Left lung (tissue), 10 donors: ENCODE measurements around the gene ARCN1. TPM values are rescaled to one million over a fixed set of nuclear protein-coding genes. Genes with fewer than 3 reads are reported as not detected.
"Not testable (repeated sequence)": the region's sequence is repeated elsewhere in the genome, so short reads cannot be mapped to it uniquely, and the experiment has no call there.

ENCODE experiments used
- ATAC-seq: fragments of 200-7000 bp; cut with Tn5 transposase; one replicate; pipeline ENCODE4 v1.9.1; 2020; ENCODE audit warnings: moderate library complexity
- DNase-seq, 4 donors: peaks; one replicate each; pipeline ENCODE4 v3.0.0-alpha.2; 2013 to 2020
- H3K27ac ChIP-seq, 2 donors: fragments of 200-600 bp; sonication (generic) in 1 of 2; one replicate each; pipeline versions ENCODE4 v1.5.0 to v1.8.0; 2020 to 2021
- H3K27me3 ChIP-seq, 2 donors: fragments of 200-600 bp; sonication (generic) in 1 of 2; one replicate each; pipeline versions ENCODE4 v1.5.0 to v1.8.0; 2020 to 2021
- H3K36me3 ChIP-seq, 2 donors: fragments of 200-600 bp; sonication (generic) in 1 of 2; one replicate each; pipeline versions ENCODE4 v1.5.0 to v1.8.0; 2020 to 2021
- H3K4me1 ChIP-seq, 2 donors: fragments of 200-600 bp; one replicate each; pipeline ENCODE4 v1.8.0; 2021
- H3K4me3 ChIP-seq, 2 donors: fragments of 200-600 bp; sonication (generic) in 1 of 2; one replicate each; pipeline versions ENCODE4 v1.5.0 to v1.8.0; 2020 to 2021; ENCODE audit warnings: mild to moderate bottlenecking in 1 of 2
- H3K9me3 ChIP-seq, 2 donors: fragments of 200-600 bp; sonication (generic) in 1 of 2; one replicate each; pipeline versions ENCODE4 v1.5.0 to v1.8.0; 2020 to 2021
- intact Hi-C, 2 donors: fragments of 100-400 bp; cut with DNase I; formaldehyde crosslinking; loops; one replicate each; pipeline versions ENCODE4 v1.11.2 to v1.14.2; 2022
- polyA plus RNA-seq, 6 donors: library from polyadenylated mRNA; unstranded; fragments of 120-200 nt; gene quantifications; one replicate each; pipeline ENCODE4 v1.2.1, GENCODE V29; 2013; ENCODE audit not compliant: insufficient read length in 6 of 6
- total RNA-seq, 2 donors: library from RNA; stranded (reverse); fragmentation: NEBNext Ultra II Directional; extraction: Animal tissue kit (Norgen Biotek cat#: 25700); gene quantifications; one replicate each; pipeline ENCODE4 v1.2.1, GENCODE V29; 2021
- TF ChIP-seq, protein P1 (sequence below), 2 donors: fragments of 200-600 bp; sonication (generic) in 1 of 2; IDR thresholded peaks; one replicate each; pipeline versions ENCODE4 v1.5.0 to v1.8.0; 2021; ENCODE audit warnings: antibody characterized with exemption in 2 of 2
- donor health status: DM: no; HTN: yes; CAD: no.
- donor health status: DM: no; HTN: no; CAD: no.

The ARCN1 gene
- total and polyA plus RNA-seq, 8 donors, result 141 to 171 (median 166) TPM

DNA sequence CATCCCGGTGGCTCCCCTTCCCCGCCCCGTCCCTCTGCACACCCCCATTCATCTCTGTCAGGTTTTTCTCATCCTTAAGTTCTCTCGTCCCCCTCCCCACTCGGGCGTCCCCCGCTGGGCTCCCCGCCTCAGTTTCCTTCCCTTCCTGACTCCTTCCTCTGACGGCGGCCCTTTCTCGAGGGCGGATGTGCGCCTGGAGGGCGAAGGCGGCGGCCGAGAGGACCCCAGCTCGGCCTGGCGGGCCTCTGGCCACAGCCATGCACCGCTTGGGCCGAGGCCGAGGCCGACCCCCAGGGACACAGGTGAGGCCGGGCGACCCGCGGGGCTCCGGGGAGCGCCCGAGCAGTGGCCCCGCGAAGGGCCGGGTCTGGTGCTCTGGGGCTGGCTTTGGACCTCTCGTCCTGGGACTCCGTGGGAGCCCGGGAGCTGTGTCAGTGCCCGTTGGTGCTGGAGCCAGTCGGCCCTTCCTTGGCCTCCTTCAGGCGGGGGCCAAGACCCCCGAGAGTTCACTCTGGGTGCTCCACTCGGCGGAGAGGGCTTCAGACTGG lies 38.1 kb downstream of the ARCN1 start:
- intact Hi-C loops, result no loop called here

DNA sequence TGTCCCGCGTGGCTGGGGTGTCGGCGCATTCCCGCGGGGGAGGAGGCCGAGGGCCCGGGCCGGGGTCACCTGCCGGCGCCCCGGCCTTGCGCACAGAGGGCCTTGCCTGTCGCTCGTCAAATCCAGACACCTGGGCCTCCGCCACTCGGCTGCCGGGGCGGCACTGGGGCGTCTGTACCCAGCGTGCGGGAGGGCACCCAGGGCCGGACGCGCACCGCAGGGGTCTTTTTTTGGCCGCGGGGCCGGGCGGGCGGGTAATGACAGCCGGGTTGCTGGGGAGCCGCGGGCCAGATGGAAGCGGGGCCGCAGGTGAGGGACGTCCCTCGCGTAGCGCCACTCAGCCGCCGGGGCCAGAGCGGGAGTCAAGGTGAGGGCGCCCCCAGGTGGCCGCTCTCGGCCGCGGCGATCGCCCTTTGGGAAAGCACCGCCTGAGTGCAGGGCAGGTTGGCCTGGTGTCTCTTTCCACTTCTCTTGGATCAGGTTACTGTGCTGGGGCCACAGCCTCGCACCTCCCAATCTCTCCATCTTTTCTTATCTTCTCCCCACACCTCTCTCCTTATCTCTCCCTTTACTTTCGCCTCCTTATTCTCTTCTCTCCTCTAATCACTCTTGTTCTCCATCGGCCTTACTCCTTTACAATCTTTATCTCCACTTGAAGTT lies 38.7 kb downstream of the ARCN1 start:
- Histone ChIP-seq H3K27ac (peak overlapping the region; percentile 83 to 84), H3K27me3 (peaks cover 4 to 61% of the 10 kb centered on the region in 2 donors), H3K9me3 (no peaks in the 10 kb centered on the region), H3K4me1 (peaks cover 12 to 53% of the 10 kb centered on the region in 2 donors), H3K4me3 (peak overlapping the region; percentile 53 to 60), H3K36me3 (peaks cover 0 to 16% of the 10 kb centered on the region in 2 donors)
- TF ChIP-seq, protein P1, sequence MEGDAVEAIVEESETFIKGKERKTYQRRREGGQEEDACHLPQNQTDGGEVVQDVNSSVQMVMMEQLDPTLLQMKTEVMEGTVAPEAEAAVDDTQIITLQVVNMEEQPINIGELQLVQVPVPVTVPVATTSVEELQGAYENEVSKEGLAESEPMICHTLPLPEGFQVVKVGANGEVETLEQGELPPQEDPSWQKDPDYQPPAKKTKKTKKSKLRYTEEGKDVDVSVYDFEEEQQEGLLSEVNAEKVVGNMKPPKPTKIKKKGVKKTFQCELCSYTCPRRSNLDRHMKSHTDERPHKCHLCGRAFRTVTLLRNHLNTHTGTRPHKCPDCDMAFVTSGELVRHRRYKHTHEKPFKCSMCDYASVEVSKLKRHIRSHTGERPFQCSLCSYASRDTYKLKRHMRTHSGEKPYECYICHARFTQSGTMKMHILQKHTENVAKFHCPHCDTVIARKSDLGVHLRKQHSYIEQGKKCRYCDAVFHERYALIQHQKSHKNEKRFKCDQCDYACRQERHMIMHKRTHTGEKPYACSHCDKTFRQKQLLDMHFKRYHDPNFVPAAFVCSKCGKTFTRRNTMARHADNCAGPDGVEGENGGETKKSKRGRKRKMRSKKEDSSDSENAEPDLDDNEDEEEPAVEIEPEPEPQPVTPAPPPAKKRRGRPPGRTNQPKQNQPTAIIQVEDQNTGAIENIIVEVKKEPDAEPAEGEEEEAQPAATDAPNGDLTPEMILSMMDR (IDR thresholded peaks at IDR 0.05), result peak; percentile 88 to 95
- intact Hi-C loops, result no loop called here
- ATAC-seq, result peak; percentile 78
- peak in 3 of 4 donors; percentile 82 to 94 (median 83) for DNase-seq

More for the DNA sequence above, 38.1 kb downstream of the ARCN1 start:
- no peaks in the 10 kb centered on the region for H3K9me3 ChIP-seq
- peaks cover 12 to 59% of the 10 kb centered on the region in 2 donors for H3K4me1 ChIP-seq
- peaks cover 0 to 10% of the 10 kb centered on the region in 2 donors for H3K36me3 ChIP-seq
- ATAC-seq (no peak), DNase-seq (no peak)
- peaks cover 4 to 61% of the 10 kb centered on the region in 2 donors for H3K27me3 ChIP-seq
- peak overlapping the region; percentile 53 to 60 for H3K4me3 ChIP-seq
- H3K27ac ChIP-seq, result peak overlapping the region; percentile 83 to 84
- TF ChIP-seq, protein P1 (IDR thresholded peaks at IDR 0.05), result no peak

DNA sequence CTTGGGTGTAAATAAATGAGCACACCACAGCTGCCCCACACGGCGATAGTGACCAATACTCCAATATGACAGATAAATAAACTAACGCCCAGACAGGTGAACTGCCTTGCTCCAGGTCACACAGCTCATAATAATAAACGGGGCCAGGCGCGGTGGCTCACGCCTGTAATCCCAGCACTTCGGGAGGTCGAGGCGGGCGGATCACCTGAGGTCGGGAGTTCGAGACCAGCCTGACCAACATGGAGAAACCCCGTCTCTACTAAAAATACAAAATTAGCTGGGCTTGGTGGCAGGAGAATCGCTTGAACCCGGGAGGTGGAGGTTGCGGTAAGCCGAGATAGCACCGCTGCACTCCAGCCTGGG lies 39.2 kb downstream of the ARCN1 start:
- Histone ChIP-seq H3K27me3 (peaks cover 4 to 60% of the 10 kb centered on the region in 2 donors), H3K4me1 (peaks cover 9 to 53% of the 10 kb centered on the region in 2 donors), H3K27ac (peak overlapping the region; percentile 83 to 84), H3K36me3 (peaks cover 0 to 21% of the 10 kb centered on the region in 2 donors), H3K4me3 (peak overlapping the region; percentile 53 to 60)
- H3K9me3 ChIP-seq, DNase-seq, ATAC-seq, intact Hi-C loops: not testable (repeated sequence)

DNA sequence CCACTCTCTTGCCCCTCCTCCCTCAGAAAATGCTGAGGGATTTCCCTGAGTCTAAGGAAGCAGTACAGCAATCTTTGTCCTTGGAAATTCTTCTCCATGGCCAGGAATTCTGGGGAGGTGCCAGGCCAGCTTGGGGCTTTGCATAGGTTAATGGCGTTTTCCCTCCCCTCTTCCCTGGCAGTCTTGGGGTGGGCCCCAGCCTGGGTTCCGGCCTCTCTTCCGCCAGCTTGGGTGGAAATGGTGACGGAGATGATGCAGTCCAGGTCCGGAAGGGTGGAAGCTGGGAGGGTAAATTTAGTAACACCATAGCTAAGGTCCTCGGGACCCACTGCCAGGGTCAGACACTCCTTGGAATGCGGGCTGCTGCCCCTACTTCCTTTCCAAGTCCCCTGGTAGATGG lies 40.2 kb downstream of the ARCN1 start:
- TF ChIP-seq, protein P1 (IDR thresholded peaks at IDR 0.05), result no peak
- Histone ChIP-seq H3K4me3 (no peak overlapping the region), H3K9me3 (no peaks in the 10 kb centered on the region), H3K4me1 (peaks cover 8 to 63% of the 10 kb centered on the region in 2 donors), H3K27me3 (peaks cover 4 to 53% of the 10 kb centered on the region in 2 donors), H3K36me3 (peaks cover 0 to 25% of the 10 kb centered on the region in 2 donors), H3K27ac (peak overlapping the region; percentile 65 to 84)
- DNase-seq (no peak), ATAC-seq (no peak)
- intact Hi-C loops, result no loop called here

DNA sequence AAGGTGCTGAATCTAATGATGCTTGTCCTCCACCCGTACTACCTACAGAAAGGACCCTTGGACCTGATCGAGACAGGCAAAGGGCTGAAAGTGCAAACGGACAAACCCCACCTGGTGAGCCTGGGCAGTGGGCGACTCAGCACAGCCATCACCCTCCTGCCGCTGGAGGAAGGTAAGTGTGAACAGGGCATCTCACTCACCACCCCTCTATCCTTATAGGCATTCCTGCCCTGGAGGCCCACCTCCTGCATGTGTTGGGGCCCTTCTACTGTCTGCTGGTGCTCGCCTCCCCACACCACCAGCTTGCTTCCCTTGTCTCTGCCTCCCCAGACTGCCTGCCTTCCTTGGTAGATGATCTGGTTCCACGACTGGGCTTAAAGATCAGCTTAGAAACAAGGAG lies 42.3 kb downstream of the ARCN1 start:
- Histone ChIP-seq H3K4me1 (peaks cover 24 to 68% of the 10 kb centered on the region in 2 donors), H3K27me3 (peaks cover 4 to 34% of the 10 kb centered on the region in 2 donors), H3K9me3 (no peaks in the 10 kb centered on the region), H3K36me3 (peaks cover 0 to 25% of the 10 kb centered on the region in 2 donors), H3K27ac (peak overlapping the region in 1 of 2 donors; percentile 78), H3K4me3 (no peak overlapping the region)
- TF ChIP-seq, protein P1 (IDR thresholded peaks at IDR 0.05), result no peak
- ATAC-seq, result no peak
- no peak for DNase-seq
- intact Hi-C loops, result no loop called here
